Activated CD8-positive, alpha-beta T cell treated with anti-CD3 and anti-CD28 coated beads for 36 hours (primary cell): Measurements from ENCODE around the gene IFT172. TPM values are rescaled to one million over a fixed set of nuclear protein-coding genes. Genes with fewer than 3 reads are reported as not detected.
"Not testable (repeated sequence)": the region's sequence is repeated elsewhere in the genome, so short reads cannot be mapped to it uniquely, and the experiment has no call there.

Source experiments
- ATAC-seq: fragments of 200-7000 bp; cut with Tn5 transposase; one replicate; pipeline ENCODE4 v1.10.0; 2021; ENCODE audit warnings: mild to moderate bottlenecking, moderate library complexity
- CTCF ChIA-PET: fragments of 350-600 bp; sonication (Branson Sonifier 250); formaldehyde crosslinking; loops from one replicate; lab custom pipeline; 2021; ENCODE audit warnings: antibody characterized with exemption; lab: Charles Lee
- POLR2A ChIA-PET: fragments of 350-600 bp; sonication (Branson Sonifier 250); formaldehyde crosslinking; loops from one replicate; lab custom pipeline; 2021; ENCODE audit warnings: antibody characterized with exemption; lab: Charles Lee
- DNase-seq: peaks from one replicate; pipeline ENCODE4 v3.0.0-alpha.2; 2020
- H3K27ac Mint-ChIP-seq: one replicate; pipeline ENCODE4 v1.8.0; 2021; ENCODE audit warnings: mild to moderate bottlenecking, mixed read lengths
- H3K27me3 Mint-ChIP-seq: one replicate; pipeline ENCODE4 v1.8.0; 2021; ENCODE audit warnings: mixed read lengths
- H3K36me3 Mint-ChIP-seq: one replicate; pipeline ENCODE4 v1.8.0; 2021; ENCODE audit warnings: low read depth, mixed read lengths
- H3K4me1 Mint-ChIP-seq: one replicate; pipeline ENCODE4 v1.8.0; 2021; ENCODE audit warnings: low read depth, mixed read lengths
- H3K4me3 Mint-ChIP-seq: one replicate; pipeline ENCODE4 v1.8.0; 2021; ENCODE audit warnings: mild to moderate bottlenecking, moderate library complexity, mixed read lengths
- H3K9me3 Mint-ChIP-seq: one replicate; pipeline ENCODE4 v1.8.0; 2021; ENCODE audit warnings: mixed read lengths
- intact Hi-C: fragments of 100-400 bp; cut with micrococcal nuclease; formaldehyde crosslinking; loops from one replicate; pipeline ENCODE4 v1.10.0; 2022
- total RNA-seq, 2 experiments: library from RNA; stranded (reverse); gene quantifications; one replicate each; pipeline ENCODE4 v1.2.3, GENCODE V29; 2021
- TF ChIP-seq, protein P1 (sequence below): fragments of 200-600 bp; IDR thresholded peaks from one replicate; pipeline ENCODE4 v1.8.0; 2022; ENCODE audit warnings: antibody characterized with exemption, mild to moderate bottlenecking

IFT172 gene
- total RNA-seq, result 10 to 100 TPM; 12.1 to 13.2 TPM

GRCh38 chr2:27489498-27490397 is at the start of gene IFT172:
IFT172 (minus strand) TSS chr2:27489743; CDS start chr2:27489653, 90 bp downstream.
- intact Hi-C loops, result no loop called here
- Mint-ChIP-seq H3K36me3 (no peaks in the 10 kb centered on the region), H3K27ac (peak within 1 kb of the TSS; percentile 78), H3K27me3 (peaks cover 14% of the 10 kb centered on the region), H3K4me1 (peaks cover 20% of the 10 kb centered on the region), H3K4me3 (peak within 1 kb of the TSS; percentile 87), H3K9me3 (no peaks in the 10 kb centered on the region)
- DNase-seq (peak; percentile 100), ATAC-seq (peak; percentile 98)
- CTCF ChIA-PET, result interaction anchor here (0.9 kb wide), 1 partner anchor 60 kb away, joined by 3 read pairs; no protein-coding TSS in a partner anchor
- TF ChIP-seq, protein P1, sequence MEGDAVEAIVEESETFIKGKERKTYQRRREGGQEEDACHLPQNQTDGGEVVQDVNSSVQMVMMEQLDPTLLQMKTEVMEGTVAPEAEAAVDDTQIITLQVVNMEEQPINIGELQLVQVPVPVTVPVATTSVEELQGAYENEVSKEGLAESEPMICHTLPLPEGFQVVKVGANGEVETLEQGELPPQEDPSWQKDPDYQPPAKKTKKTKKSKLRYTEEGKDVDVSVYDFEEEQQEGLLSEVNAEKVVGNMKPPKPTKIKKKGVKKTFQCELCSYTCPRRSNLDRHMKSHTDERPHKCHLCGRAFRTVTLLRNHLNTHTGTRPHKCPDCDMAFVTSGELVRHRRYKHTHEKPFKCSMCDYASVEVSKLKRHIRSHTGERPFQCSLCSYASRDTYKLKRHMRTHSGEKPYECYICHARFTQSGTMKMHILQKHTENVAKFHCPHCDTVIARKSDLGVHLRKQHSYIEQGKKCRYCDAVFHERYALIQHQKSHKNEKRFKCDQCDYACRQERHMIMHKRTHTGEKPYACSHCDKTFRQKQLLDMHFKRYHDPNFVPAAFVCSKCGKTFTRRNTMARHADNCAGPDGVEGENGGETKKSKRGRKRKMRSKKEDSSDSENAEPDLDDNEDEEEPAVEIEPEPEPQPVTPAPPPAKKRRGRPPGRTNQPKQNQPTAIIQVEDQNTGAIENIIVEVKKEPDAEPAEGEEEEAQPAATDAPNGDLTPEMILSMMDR, result no peak
- POLR2A ChIA-PET, result interaction anchor here (1.1 to 1.4 kb wide), 3 partner anchors 61 to 174 kb away, joined by 3 read pairs; partner anchors contain the start of genes NRBP1, SLC4A1AP and SUPT7L

GRCh38 chr2:27538839-27539450 is 49.4 kb upstream of the IFT172 start:
- H3K27ac Mint-ChIP-seq, H3K4me1 Mint-ChIP-seq, H3K36me3 Mint-ChIP-seq, intact Hi-C loops, H3K9me3 Mint-ChIP-seq, ATAC-seq, H3K4me3 Mint-ChIP-seq, H3K27me3 Mint-ChIP-seq, CTCF ChIA-PET, POLR2A ChIA-PET, DNase-seq: not testable (repeated sequence)

- no peaks in the 10 kb centered on the region for H3K9me3 Mint-ChIP-seq
- intact Hi-C loops, result no loop called here
These were observed 47.7 kb upstream of the IFT172 start for GRCh38 chr2:27537287-27537686.

DNA sequence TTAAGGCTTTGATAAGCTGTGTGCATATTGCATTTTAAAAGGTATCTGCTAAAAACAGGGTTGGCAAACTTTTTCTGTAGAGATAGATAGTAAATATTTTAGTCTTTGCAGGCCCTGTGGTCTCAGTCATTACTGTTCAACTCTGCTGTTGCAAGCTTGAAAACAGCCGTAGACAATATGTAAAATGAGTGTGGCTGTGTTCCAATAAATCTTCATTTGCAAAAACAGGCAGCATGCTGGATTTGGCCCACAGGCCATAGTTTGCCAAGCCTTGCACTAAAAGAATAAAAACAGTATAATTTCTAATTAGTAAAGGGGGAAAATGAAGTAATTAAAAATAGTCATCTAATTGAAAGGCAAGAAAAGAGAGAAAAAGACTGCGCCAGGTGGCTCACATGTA is 42.4 kb upstream of the IFT172 start:
- Mint-ChIP-seq H3K36me3 (no peaks in the 10 kb centered on the region), H3K4me3 (no peak overlapping the region), H3K4me1 (peaks cover 4% of the 10 kb centered on the region), H3K9me3 (no peaks in the 10 kb centered on the region), H3K27ac (no peak overlapping the region), H3K27me3 (peaks cover 11% of the 10 kb centered on the region)
- no peak for DNase-seq
- TF ChIP-seq, protein P1, result no peak
- ChIA-PET CTCF (interaction anchor here (1.1 kb wide), 1 partner anchor 103 kb away, joined by 3 read pairs; the partner anchor contains the start of gene NRBP1), POLR2A (no interaction called here)
- ATAC-seq, result no peak
- intact Hi-C loops, result no loop called here

More at GRCh38 chr2:27537287-27537686, 47.7 kb upstream of the IFT172 start:
- H3K4me1 Mint-ChIP-seq, result no peaks in the 10 kb centered on the region
- no peak overlapping the region for H3K4me3 Mint-ChIP-seq
- no peaks in the 10 kb centered on the region for H3K36me3 Mint-ChIP-seq
- ATAC-seq (no peak), DNase-seq (no peak)
- H3K27me3 Mint-ChIP-seq, result peaks cover 4% of the 10 kb centered on the region
- TF ChIP-seq, protein P1, result no peak
- no peak overlapping the region for H3K27ac Mint-ChIP-seq
- ChIA-PET POLR2A (no interaction called here), CTCF (no interaction called here)

GRCh38 chr2:27527182-27527581 is 37.6 kb upstream of the IFT172 start:
- no peak for DNase-seq
- no peak overlapping the region for H3K4me3 Mint-ChIP-seq
- peaks cover 17% of the 10 kb centered on the region for H3K27me3 Mint-ChIP-seq
- H3K27ac Mint-ChIP-seq, result no peak overlapping the region
- intact Hi-C loops, result no loop called here
- ChIA-PET POLR2A (no interaction called here), CTCF (no interaction called here)
- peaks cover 6% of the 10 kb centered on the region for H3K4me1 Mint-ChIP-seq
- no peaks in the 10 kb centered on the region for H3K36me3 Mint-ChIP-seq
- TF ChIP-seq, protein P1, result no peak
- no peak for ATAC-seq
- no peaks in the 10 kb centered on the region for H3K9me3 Mint-ChIP-seq
